ENCODE results near the gene ST14. TPM values are rescaled to one million over a fixed set of nuclear protein-coding genes. Genes with fewer than 3 reads are reported as not detected.

Gene ST14
- total and polyA plus RNA-seq, 10 of the 15 experiments (the other 5 are each of a cell fraction or from before 2014, with no cell fraction given), result 0.02 to 3.9 (median 0.73) TPM; not detected in 2

DNA sequence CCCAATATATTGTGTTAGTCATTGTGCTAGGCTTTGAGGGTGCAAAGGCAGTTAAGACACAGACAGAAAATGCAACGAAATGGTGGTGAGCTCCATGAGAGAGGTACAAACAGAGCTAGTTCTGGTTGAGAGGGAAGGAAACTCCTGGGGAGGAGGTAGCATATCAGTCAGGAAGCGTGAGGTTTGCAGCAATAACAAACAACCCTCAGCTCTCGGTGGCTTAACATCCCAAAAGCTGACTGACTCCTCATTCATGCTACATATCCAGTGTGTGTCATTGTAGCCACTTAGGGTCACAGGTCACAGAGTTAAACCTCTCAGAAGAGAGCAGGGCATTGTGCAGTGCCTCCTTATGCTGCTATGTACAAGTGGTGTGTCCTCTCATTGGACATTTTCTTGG, 1.7 kb upstream of the ST14 start (continued):
- TF ChIP-seq, protein P1, sequence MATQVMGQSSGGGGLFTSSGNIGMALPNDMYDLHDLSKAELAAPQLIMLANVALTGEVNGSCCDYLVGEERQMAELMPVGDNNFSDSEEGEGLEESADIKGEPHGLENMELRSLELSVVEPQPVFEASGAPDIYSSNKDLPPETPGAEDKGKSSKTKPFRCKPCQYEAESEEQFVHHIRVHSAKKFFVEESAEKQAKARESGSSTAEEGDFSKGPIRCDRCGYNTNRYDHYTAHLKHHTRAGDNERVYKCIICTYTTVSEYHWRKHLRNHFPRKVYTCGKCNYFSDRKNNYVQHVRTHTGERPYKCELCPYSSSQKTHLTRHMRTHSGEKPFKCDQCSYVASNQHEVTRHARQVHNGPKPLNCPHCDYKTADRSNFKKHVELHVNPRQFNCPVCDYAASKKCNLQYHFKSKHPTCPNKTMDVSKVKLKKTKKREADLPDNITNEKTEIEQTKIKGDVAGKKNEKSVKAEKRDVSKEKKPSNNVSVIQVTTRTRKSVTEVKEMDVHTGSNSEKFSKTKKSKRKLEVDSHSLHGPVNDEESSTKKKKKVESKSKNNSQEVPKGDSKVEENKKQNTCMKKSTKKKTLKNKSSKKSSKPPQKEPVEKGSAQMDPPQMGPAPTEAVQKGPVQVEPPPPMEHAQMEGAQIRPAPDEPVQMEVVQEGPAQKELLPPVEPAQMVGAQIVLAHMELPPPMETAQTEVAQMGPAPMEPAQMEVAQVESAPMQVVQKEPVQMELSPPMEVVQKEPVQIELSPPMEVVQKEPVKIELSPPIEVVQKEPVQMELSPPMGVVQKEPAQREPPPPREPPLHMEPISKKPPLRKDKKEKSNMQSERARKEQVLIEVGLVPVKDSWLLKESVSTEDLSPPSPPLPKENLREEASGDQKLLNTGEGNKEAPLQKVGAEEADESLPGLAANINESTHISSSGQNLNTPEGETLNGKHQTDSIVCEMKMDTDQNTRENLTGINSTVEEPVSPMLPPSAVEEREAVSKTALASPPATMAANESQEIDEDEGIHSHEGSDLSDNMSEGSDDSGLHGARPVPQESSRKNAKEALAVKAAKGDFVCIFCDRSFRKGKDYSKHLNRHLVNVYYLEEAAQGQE (IDR thresholded peaks at IDR 0.05; ENCODE audit: low read depth, low read length), result no peak
- TF ChIP-seq RAD21 (IDR thresholded peaks at IDR 0.05; ENCODE audit: insufficient read depth, low read depth, low read length) (no peak), HDAC6 (IDR thresholded peaks at IDR 0.05; ENCODE audit: unreplicated experiment) (no peak), IRF4 (IDR thresholded peaks at IDR 0.05; ENCODE audit: low read depth, low read length) (no peak), TCF3 (IDR thresholded peaks at IDR 0.05; ENCODE audit: borderline replicate concordance, insufficient read depth, low read depth, low read length) (no peak), ZNF274 (IDR thresholded peaks at IDR 0.05; ENCODE audit: insufficient read depth, insufficient read length) (no peak), POLR2AphosphoS5 (IDR thresholded peaks at IDR 0.05; ENCODE audit: low read length) (no peak), NFYA (IDR thresholded peaks at IDR 0.05; ENCODE audit: borderline replicate concordance, low read depth, low read length) (no peak)

DNA sequence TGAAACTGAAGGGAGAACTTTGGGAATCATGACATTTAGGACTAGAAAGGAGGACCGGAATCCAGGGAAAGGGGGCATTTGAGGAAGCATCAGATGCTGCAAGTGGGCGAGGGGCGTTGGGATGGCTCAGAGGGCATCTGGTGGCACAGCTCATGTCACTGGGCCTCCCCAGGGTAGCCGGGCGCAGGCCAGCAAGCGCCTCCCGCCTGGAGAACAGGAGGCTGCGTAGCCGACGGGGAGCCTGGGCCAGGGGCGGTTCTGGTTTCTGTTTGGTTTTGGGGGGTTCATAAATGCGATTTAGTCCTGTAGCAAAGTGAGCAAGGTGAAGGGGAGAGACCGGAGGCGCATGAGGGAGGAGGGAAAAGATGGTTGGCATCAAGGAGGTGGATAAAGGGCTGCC, 443 bp upstream of the ST14 start:
- Histone ChIP-seq H3K27ac (ENCODE audit: control insufficient read depth, insufficient read depth) (no peak overlapping the region), H3K27me3 (replicated peaks in 1 of 2; ENCODE audit: control insufficient read depth in 2 of 2, insufficient read depth in 2 of 2, low read length in 1 of 2) (peaks cover 16 to 17% of the 10 kb centered on the region in 2 experiments), H3K4me2 (ENCODE audit: control insufficient read depth, insufficient read depth) (no peak overlapping the region), H4K20me1 (ENCODE audit: control insufficient read depth, insufficient read depth) (no peaks in the 10 kb centered on the region; the same call in 1 of the 2 replicates), H3K4me3 (no peak overlapping the region), H3K79me2 (ENCODE audit: control insufficient read depth, insufficient read depth, low read length) (no peaks in the 10 kb centered on the region), H3K9ac (ENCODE audit: control insufficient read depth, insufficient read depth, low read length) (no peak overlapping the region), H3K4me1 (ENCODE audit: control insufficient read depth, insufficient read depth, low read length) (peaks cover 8% of the 10 kb centered on the region; the same call in 1 of the 2 replicates), H3K9me3 (replicated peaks; ENCODE audit: control insufficient read depth, insufficient read depth, low read length) (no peaks in the 10 kb centered on the region), H2AFZ (ENCODE audit: control insufficient read depth, low read depth, low read length) (no peak overlapping the region), H3K36me3 (ENCODE audit: control insufficient read depth in 2 of 2, insufficient read depth in 2 of 2, low read length in 1 of 2) (no peaks in the 10 kb centered on the region)
- in situ Hi-C loops (cut with MboI) (no loop called here), intact Hi-C loops (cut with micrococcal nuclease; ENCODE audit: unreplicated experiment) (no loop called here)
- no TSS peak for BruUV-seq (replicated peaks)
- FAIRE-seq (no peak), DNase-seq (ENCODE audit: low read depth, low spot score) (no peak), ATAC-seq (no peak)
- SMC1A ChIA-PET (ENCODE audit: uncharacterized antibody, unreplicated experiment), result interaction anchor here (1.3 kb wide), 1 partner anchor 12 kb away, joined by 3 read pairs; no protein-coding TSS in a partner anchor
- POLR2A ChIA-PET, result no interaction called here
- WGBS (ENCODE audit: insufficient coverage, insufficient replicate concordance, low lambda C conversion rate, missing lambda C conversion rate), result 81% methylated on average over 14 of the region's 14 CpGs
- RAD21 ChIA-PET (ENCODE audit: unreplicated experiment), result no interaction called here
- CTCF ChIA-PET, result interaction anchor here (3.3 kb wide), 1 partner anchor 9 kb away, joined by 10 read pairs; no protein-coding TSS in a partner anchor
- TF ChIP-seq ZBED1 (IDR thresholded peaks at IDR 0.05; ENCODE audit: borderline replicate concordance), result no peak
- TF ChIP-seq FOXM1 (IDR thresholded peaks at IDR 0.05; ENCODE audit: low read depth, low read length), result no peak
- TF ChIP-seq NRF1 (conservative IDR thresholded peaks at IDR 0.05; ENCODE audit: low read depth, low read length), result no peak
- no peak for TF ChIP-seq NFYA (IDR thresholded peaks at IDR 0.05; ENCODE audit: borderline replicate concordance, low read depth, low read length)
- TF ChIP-seq SPI1 (IDR thresholded peaks at IDR 0.05; ENCODE audit: borderline replicate concordance, insufficient read depth, low read depth, low read length), result no peak
- no peak for TF ChIP-seq ZNF24 (IDR thresholded peaks at IDR 0.05)
- TF ChIP-seq SUZ12 (IDR thresholded peaks at IDR 0.05; ENCODE audit: unreplicated experiment), result no peak
- TF ChIP-seq HDAC2 (IDR thresholded peaks at IDR 0.05), result no peak
- no peak for TF ChIP-seq SMAD5 (IDR thresholded peaks at IDR 0.05; ENCODE audit: low read depth)
- TF ChIP-seq, protein P2, sequence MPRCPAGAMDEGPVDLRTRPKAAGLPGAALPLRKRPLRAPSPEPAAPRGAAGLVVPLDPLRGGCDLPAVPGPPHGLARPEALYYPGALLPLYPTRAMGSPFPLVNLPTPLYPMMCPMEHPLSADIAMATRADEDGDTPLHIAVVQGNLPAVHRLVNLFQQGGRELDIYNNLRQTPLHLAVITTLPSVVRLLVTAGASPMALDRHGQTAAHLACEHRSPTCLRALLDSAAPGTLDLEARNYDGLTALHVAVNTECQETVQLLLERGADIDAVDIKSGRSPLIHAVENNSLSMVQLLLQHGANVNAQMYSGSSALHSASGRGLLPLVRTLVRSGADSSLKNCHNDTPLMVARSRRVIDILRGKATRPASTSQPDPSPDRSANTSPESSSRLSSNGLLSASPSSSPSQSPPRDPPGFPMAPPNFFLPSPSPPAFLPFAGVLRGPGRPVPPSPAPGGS (IDR thresholded peaks at IDR 0.05; ENCODE audit: borderline replicate concordance, insufficient read depth, low read depth, low read length, poor library complexity, severe bottlenecking), result no peak
- no peak for TF ChIP-seq JUNB (IDR thresholded peaks at IDR 0.05)

Measured in GM12878 (cell line).